Measurements from ENCODE around the gene IGFBP1. TPM values are rescaled to one million over a fixed set of nuclear protein-coding genes. Genes with fewer than 3 reads are reported as not detected.

Gene IGFBP1
- total and polyA plus RNA-seq, 2 experiments from 2014 or later: 0.18 TPM; not detected in 1

DNA sequence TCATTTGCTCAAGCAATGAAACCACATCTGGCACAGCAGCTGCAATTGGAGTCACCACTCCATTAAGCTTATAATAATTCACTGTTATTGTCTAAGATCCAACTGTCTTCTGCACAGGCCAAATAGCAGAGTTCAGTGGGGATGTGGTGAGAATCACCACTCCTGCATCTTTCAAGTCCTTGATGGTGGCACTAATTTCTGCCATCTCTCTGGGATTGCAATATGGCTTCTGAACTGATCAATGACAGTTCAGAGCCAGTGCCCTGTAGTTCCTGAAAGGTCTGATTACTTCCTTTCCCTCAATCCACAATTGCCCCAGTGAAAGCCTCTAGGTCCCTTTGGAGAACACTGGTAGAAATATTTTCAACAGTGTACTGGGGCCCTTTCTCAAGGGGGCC, 6.4 kb downstream of the IGFBP1 start:
- H3K4me1 ChIP-seq (ENCODE audit: low read depth): no peaks in the 10 kb centered on the region
- H3K27me3 ChIP-seq: peaks cover 67% of the 10 kb centered on the region
- H3K27ac ChIP-seq: no peak overlapping the region
- no peak for DNase-seq (ENCODE audit: low read depth in 1 of 2, low spot score in 1 of 2)
- H3K9me3 ChIP-seq (ENCODE audit: low read depth): no peaks in the 10 kb centered on the region
- TF ChIP-seq, protein P1, sequence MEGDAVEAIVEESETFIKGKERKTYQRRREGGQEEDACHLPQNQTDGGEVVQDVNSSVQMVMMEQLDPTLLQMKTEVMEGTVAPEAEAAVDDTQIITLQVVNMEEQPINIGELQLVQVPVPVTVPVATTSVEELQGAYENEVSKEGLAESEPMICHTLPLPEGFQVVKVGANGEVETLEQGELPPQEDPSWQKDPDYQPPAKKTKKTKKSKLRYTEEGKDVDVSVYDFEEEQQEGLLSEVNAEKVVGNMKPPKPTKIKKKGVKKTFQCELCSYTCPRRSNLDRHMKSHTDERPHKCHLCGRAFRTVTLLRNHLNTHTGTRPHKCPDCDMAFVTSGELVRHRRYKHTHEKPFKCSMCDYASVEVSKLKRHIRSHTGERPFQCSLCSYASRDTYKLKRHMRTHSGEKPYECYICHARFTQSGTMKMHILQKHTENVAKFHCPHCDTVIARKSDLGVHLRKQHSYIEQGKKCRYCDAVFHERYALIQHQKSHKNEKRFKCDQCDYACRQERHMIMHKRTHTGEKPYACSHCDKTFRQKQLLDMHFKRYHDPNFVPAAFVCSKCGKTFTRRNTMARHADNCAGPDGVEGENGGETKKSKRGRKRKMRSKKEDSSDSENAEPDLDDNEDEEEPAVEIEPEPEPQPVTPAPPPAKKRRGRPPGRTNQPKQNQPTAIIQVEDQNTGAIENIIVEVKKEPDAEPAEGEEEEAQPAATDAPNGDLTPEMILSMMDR (IDR thresholded peaks at IDR 0.05; ENCODE audit: low read depth, low read length): no peak
- no peak overlapping the region for H3K4me3 ChIP-seq
- H3K36me3 ChIP-seq: no peaks in the 10 kb centered on the region

DNA sequence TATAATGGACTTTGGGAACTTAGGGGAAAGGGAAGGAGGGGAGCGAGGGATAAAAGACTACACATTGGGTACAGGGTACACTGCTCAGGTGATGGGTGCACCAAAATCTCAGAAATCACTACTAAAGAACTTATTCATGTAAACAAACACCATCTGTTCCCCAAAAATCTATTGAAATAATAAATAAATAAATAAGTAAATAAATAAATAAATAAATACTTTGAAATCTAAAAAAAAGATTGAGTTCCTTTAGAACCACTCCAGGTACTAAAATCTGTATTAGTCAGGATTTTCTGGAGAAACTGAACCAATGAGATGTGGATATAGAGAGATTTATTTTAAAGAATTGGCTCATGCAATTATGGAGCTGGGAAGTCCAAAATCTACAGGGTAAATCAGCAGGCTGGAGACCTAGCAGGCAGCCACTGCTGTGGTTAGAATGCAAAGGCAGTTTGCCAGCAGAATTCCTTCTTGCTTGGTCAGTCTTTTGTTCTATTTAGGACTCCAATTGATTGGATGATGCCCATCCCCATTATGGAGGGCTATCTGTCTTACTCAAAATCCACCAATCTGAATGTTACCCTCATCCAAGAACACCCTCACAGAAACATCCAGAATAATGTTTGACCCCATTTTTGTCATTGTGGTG, 8.9 kb downstream of the IGFBP1 start:
- TF ChIP-seq, protein P1 (IDR thresholded peaks at IDR 0.05; ENCODE audit: low read depth, low read length): no peak
- Histone ChIP-seq H3K9me3 (ENCODE audit: low read depth) (no peaks in the 10 kb centered on the region), H3K27me3 (peaks cover 49% of the 10 kb centered on the region), H3K27ac (no peak overlapping the region), H3K36me3 (no peaks in the 10 kb centered on the region), H3K4me3 (no peak overlapping the region), H3K4me1 (ENCODE audit: low read depth) (no peaks in the 10 kb centered on the region)
- DNase-seq (ENCODE audit: low read depth in 1 of 2, low spot score in 1 of 2): peak in 1 of 2 donors; percentile 86

DNA sequence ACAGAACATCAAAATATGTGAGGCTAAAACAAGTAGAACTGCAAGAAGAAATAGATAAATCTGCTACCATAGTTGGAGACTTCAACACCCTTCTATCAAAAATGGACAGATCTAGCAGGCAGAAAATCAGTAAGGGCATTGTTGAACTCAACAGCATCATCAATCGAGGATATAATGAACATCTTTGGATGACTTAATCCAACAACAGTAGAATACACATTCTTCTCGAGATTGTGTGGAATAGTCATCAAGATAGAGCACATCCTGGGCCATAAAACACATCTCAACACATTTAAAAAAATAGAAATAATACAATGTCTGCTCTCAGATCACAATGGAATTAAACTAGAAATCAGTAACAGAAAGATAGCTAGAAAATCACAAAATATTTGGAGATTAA, 9.9 kb downstream of the IGFBP1 start:
- no peaks in the 10 kb centered on the region for H3K36me3 ChIP-seq
- H3K4me3 ChIP-seq: no peak overlapping the region
- H3K4me1 ChIP-seq (ENCODE audit: low read depth): no peaks in the 10 kb centered on the region
- H3K9me3 ChIP-seq (ENCODE audit: low read depth): no peaks in the 10 kb centered on the region
- TF ChIP-seq, protein P1 (IDR thresholded peaks at IDR 0.05; ENCODE audit: low read depth, low read length): no peak
- H3K27ac ChIP-seq: no peak overlapping the region
- DNase-seq (ENCODE audit: low read depth in 1 of 2, low spot score in 1 of 2): no peak
- peaks cover 40% of the 10 kb centered on the region for H3K27me3 ChIP-seq

DNA sequence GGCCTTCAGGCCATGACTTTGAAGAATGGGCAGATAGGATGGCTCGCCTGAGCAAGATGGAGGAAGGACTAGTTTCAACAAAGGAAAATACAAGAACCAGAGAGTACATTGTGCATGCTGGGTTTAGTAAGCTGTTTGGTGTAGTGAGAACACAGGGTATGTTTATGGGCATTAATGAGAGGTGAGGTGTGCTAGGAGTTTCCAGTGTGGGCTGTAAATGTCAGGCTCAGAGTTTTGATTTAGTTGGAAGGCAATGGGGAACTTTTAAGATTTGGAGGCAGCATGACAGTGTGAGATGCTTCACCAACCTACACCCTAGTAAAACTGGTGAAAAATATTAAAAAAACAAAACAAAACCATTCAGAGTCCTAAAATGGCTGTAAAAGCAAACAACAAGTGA, 13.3 kb downstream of the IGFBP1 start:
- TF ChIP-seq, protein P1 (IDR thresholded peaks at IDR 0.05; ENCODE audit: low read depth, low read length): no peak
- H3K36me3 ChIP-seq: no peaks in the 10 kb centered on the region
- H3K27me3 ChIP-seq: peaks cover 9% of the 10 kb centered on the region
- H3K27ac ChIP-seq: no peak overlapping the region
- H3K4me3 ChIP-seq: no peak overlapping the region
- no peaks in the 10 kb centered on the region for H3K9me3 ChIP-seq (ENCODE audit: low read depth)
- no peaks in the 10 kb centered on the region for H3K4me1 ChIP-seq (ENCODE audit: low read depth)
- no peak for DNase-seq (ENCODE audit: low read depth in 1 of 2, low spot score in 1 of 2)

DNA sequence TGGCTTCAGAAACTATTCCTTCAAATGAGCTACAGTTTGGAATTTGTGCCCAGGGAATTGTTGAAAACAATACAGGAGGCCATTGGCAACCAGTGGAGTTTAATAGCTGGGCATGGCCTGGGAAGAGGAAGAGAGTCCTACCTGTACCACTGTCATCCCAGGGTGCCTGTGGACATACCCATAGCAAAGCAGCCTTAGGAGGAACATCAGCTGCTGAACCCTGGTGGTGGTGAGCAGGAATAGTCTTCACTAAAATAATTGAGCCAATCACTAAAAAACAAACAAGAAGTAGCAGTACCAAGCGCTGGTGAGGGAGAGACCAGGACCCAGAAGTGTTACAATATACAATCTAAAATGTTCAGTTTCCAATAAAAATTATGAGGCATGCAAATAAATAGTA, 14.5 kb downstream of the IGFBP1 start:
- H3K27me3 ChIP-seq: no peaks in the 10 kb centered on the region
- H3K36me3 ChIP-seq: no peaks in the 10 kb centered on the region
- TF ChIP-seq, protein P1 (IDR thresholded peaks at IDR 0.05; ENCODE audit: low read depth, low read length): peak; percentile 11
- no peak overlapping the region for H3K27ac ChIP-seq
- DNase-seq (ENCODE audit: low read depth in 1 of 2, low spot score in 1 of 2): no peak
- H3K9me3 ChIP-seq (ENCODE audit: low read depth): no peaks in the 10 kb centered on the region
- H3K4me3 ChIP-seq: no peak overlapping the region
- H3K4me1 ChIP-seq (ENCODE audit: low read depth): no peaks in the 10 kb centered on the region

All from cardiac muscle cell (in vitro differentiated cells and primary cell).